Measurements from ENCODE around the gene B3GALNT1. TPM values are rescaled to one million over a fixed set of nuclear protein-coding genes. Genes with fewer than 3 reads are reported as not detected.
"Not testable (repeated sequence)": the region's sequence is repeated elsewhere in the genome, so short reads cannot be mapped to it uniquely, and the experiment has no call there.

Gene B3GALNT1
- total RNA-seq, 4 donors from 2014 or later = 1.3 to 15.3 (median 3.8) TPM

GRCh38 chr3:161035711-161036110 is 69.4 kb downstream of the B3GALNT1 start:
- WGBS, 2 donors (ENCODE audit: low coverage in 1 of 2) = 70 to 71% methylated on average over 1 to 2 of the region's 2 CpGs
- DNase-seq = no peak
- Histone ChIP-seq H3K36me3 (no peaks in the 10 kb centered on the region), H3K9me3 (no peaks in the 10 kb centered on the region), H3K4me3 (no peak overlapping the region), H3K27me3 (no peaks in the 10 kb centered on the region), H3K27ac (no peak overlapping the region), H3K4me1 (no peaks in the 10 kb centered on the region)
- TF ChIP-seq, protein P1, sequence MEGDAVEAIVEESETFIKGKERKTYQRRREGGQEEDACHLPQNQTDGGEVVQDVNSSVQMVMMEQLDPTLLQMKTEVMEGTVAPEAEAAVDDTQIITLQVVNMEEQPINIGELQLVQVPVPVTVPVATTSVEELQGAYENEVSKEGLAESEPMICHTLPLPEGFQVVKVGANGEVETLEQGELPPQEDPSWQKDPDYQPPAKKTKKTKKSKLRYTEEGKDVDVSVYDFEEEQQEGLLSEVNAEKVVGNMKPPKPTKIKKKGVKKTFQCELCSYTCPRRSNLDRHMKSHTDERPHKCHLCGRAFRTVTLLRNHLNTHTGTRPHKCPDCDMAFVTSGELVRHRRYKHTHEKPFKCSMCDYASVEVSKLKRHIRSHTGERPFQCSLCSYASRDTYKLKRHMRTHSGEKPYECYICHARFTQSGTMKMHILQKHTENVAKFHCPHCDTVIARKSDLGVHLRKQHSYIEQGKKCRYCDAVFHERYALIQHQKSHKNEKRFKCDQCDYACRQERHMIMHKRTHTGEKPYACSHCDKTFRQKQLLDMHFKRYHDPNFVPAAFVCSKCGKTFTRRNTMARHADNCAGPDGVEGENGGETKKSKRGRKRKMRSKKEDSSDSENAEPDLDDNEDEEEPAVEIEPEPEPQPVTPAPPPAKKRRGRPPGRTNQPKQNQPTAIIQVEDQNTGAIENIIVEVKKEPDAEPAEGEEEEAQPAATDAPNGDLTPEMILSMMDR (IDR thresholded peaks at IDR 0.05) = no peak
- TF ChIP-seq POLR2A (IDR thresholded peaks at IDR 0.05) (no peak), EP300 (IDR thresholded peaks at IDR 0.05; ENCODE audit: low read depth) (no peak), POLR2AphosphoS5 (IDR thresholded peaks at IDR 0.05) (no peak)
- intact Hi-C loops (cut with DNase I; ENCODE audit: low total_unique reads) (no loop called here), in situ Hi-C loops (cut with MboI; ENCODE audit: low pct_ligation_motif_present in 1 of 4, low pct_unique_long_range_greater_than_20kb in 1 of 4, low sequenced_read_pairs in 3 of 4) (no loop called here)

- H3K27me3 ChIP-seq; H3K4me3 ChIP-seq; DNase-seq; H3K4me1 ChIP-seq; H3K27ac ChIP-seq; intact Hi-C loops (cut with DNase I; ENCODE audit: low total_unique reads); in situ Hi-C loops (cut with MboI; ENCODE audit: low pct_ligation_motif_present in 1 of 4, low pct_unique_long_range_greater_than_20kb in 1 of 4, low sequenced_read_pairs in 3 of 4); H3K9me3 ChIP-seq; H3K36me3 ChIP-seq: not testable (repeated sequence)
- 60 to 62% methylated on average over 5 of the region's 5 CpGs for WGBS, 2 donors (ENCODE audit: low coverage in 1 of 2)
These were observed 70.1 kb downstream of the B3GALNT1 start for GRCh38 chr3:161034913-161035550.

Other genes starting within 250 kb of the B3GALNT1 start
- gene NMD3, start 116.0 kb upstream of the B3GALNT1 start, total RNA-seq = 10 to 100 TPM in 2 of 4 donors, 1 to 10 TPM in 2; 7.5 to 37.3 (median 21.8) TPM